HL-60/S4 (cell line): ENCODE measurements around the gene GMDS.

Experiments
- in situ Hi-C: fragments of 300-500 bp; cut with MboI; formaldehyde crosslinking; loops from 2 replicates; pipeline ENCODE4 v1.14.3; 2022; ENCODE audit warnings: low sequenced_read_pairs

The GMDS gene

GRCh38 chr6:1612299-1612973, 633.0 kb downstream of the GMDS start:
- in situ Hi-C loops: no loop called here

- in situ Hi-C loops: no loop called here
Measured at GRCh38 chr6:1611572-1612298, 633.7 kb downstream of the GMDS start.

- in situ Hi-C loops: no loop called here
Measured at GRCh38 chr6:1611322-1611571, 634.2 kb downstream of the GMDS start.

- in situ Hi-C loops: no loop called here
Measured at GRCh38 chr6:1610497-1611321, 634.7 kb downstream of the GMDS start.

GRCh38 chr6:1609648-1610496, 635.5 kb downstream of the GMDS start, which contains the start of gene FOXC1:
TSS of gene FOXC1 (plus strand) at chr6:1609915. CDS start at chr6:1610446, 531 bp downstream.
- in situ Hi-C loops: no loop called here

GRCh38 chr6:1609041-1609647, 636.3 kb downstream of the GMDS start:
- in situ Hi-C loops: no loop called here

GRCh38 chr6:1608222-1609040, 637.0 kb downstream of the GMDS start:
- in situ Hi-C loops: no loop called here

- in situ Hi-C loops: no loop called here
Measured at GRCh38 chr6:1607516-1608221, 637.7 kb downstream of the GMDS start.

GRCh38 chr6:1606780-1607515, 638.5 kb downstream of the GMDS start:
- in situ Hi-C loops: no loop called here

GRCh38 chr6:1605893-1606779, 639.3 kb downstream of the GMDS start:
- in situ Hi-C loops: no loop called here

- in situ Hi-C loops: no loop called here
Measured at GRCh38 chr6:1605004-1605892, 640.2 kb downstream of the GMDS start.

- in situ Hi-C loops: no loop called here
Measured at GRCh38 chr6:1604158-1605003, 641.0 kb downstream of the GMDS start.

GRCh38 chr6:1603708-1604107, 641.7 kb downstream of the GMDS start:
- in situ Hi-C loops: no loop called here

GRCh38 chr6:1602049-1602713, 643.2 kb downstream of the GMDS start:
- in situ Hi-C loops: no loop called here
